HG03039 (cell line): ENCODE data around the gene APAF1.
"Not testable (repeated sequence)": the region's sequence is repeated elsewhere in the genome, so short reads cannot be mapped to it uniquely, and the experiment has no call there.

Source experiments
- ATAC-seq: cut with Tn5 transposase; IDR thresholded peaks from one replicate; pipeline ENCODE4 v1.9.1; 2021; ENCODE audit warnings: mild to moderate bottlenecking, moderate library complexity; ENCODE audit not compliant: unreplicated experiment

Gene APAF1

GRCh38 chr12:98644712-98645571 is at the start of gene APAF1, which contains the start of gene IKBIP:
TSS of gene APAF1 (plus strand) at chr12:98645290. CDS start at chr12:98648360, 3,070 bp downstream.
TSS of gene IKBIP (minus strand) at chr12:98644788. CDS start at chr12:98644701, 87 bp downstream.
- ATAC-seq: peak; percentile 83

GRCh38 chr12:98597313-98597712 is 47.8 kb upstream of the APAF1 start:
- ATAC-seq: not testable (repeated sequence)

- ATAC-seq: no peak
These were observed 43.2 kb upstream of the APAF1 start for GRCh38 chr12:98601924-98602323.

GRCh38 chr12:98606359-98606988 is 38.6 kb upstream of the APAF1 start:
- no peak for ATAC-seq

- ATAC-seq: no peak
These were observed 34.5 kb upstream of the APAF1 start for GRCh38 chr12:98610596-98610995.

- peak; percentile 71 for ATAC-seq
These were observed 32.3 kb upstream of the APAF1 start for GRCh38 chr12:98612696-98613334.

GRCh38 chr12:98618952-98619351 is 26.1 kb upstream of the APAF1 start:
- ATAC-seq: no peak

- ATAC-seq: peak; percentile 77
These were observed 9.3 kb upstream of the APAF1 start for GRCh38 chr12:98635657-98636323.

- no peak for ATAC-seq
These were observed 8.0 kb upstream of the APAF1 start for GRCh38 chr12:98637068-98637467.

GRCh38 chr12:98638009-98638408 is 7.1 kb upstream of the APAF1 start:
- no peak for ATAC-seq

- no peak for ATAC-seq
These were observed 5.6 kb upstream of the APAF1 start for GRCh38 chr12:98639491-98639890.

- ATAC-seq: not testable (repeated sequence)
These were observed 2.3 kb upstream of the APAF1 start for GRCh38 chr12:98642801-98643200.

- peak; percentile 14 for ATAC-seq
These were observed 718 bp upstream of the APAF1 start for GRCh38 chr12:98644433-98644711.

GRCh38 chr12:98645572-98646067 is 530 bp downstream of the APAF1 start:
- ATAC-seq: peak; percentile 1

- no peak for ATAC-seq
These were observed 1.4 kb downstream of the APAF1 start for GRCh38 chr12:98646294-98647090.

- no peak for ATAC-seq
These were observed 6.2 kb downstream of the APAF1 start for GRCh38 chr12:98651328-98651727.

GRCh38 chr12:98653866-98654493 is 8.9 kb downstream of the APAF1 start:
- ATAC-seq: no peak

- no peak for ATAC-seq
These were observed 11.4 kb downstream of the APAF1 start for GRCh38 chr12:98656289-98657101.

- ATAC-seq: no peak
These were observed 15.4 kb downstream of the APAF1 start for GRCh38 chr12:98660521-98660920.
